DOHH2 (cell line): Measurements from ENCODE around the gene GPC6.

Experiments used
- CTCF ChIP-seq: fragments of 200-600 bp; sonication (generic); IDR thresholded peaks from one replicate; pipeline ENCODE4 v1.5.1; 2014; ENCODE audit warnings: antibody characterized with exemption, mild to moderate bottlenecking, low read depth, low read length; ENCODE audit not compliant: poor library complexity, severe bottlenecking
- EZH2phosphoT487 ChIP-seq: fragments of 200-600 bp; sonication (generic); IDR thresholded peaks from 2 replicates; pipeline ENCODE4 v1.6.1; 2017; ENCODE audit warnings: borderline replicate concordance, mild to moderate bottlenecking, antibody characterized with exemption, low read length, moderate library complexity, mixed read lengths

GRCh38 chr13:93614776-93615175 is 388.2 kb downstream of the GPC6 start:
- TF ChIP-seq CTCF (no peak), EZH2phosphoT487 (no peak)
